Measurements from ENCODE around the gene STXBP4. TPM values are rescaled to one million over a fixed set of nuclear protein-coding genes. Genes with fewer than 3 reads are reported as not detected.

Gene STXBP4
- polyA plus RNA-seq, 4 donors: 2.3 to 10.6 (median 3.9) TPM

DNA sequence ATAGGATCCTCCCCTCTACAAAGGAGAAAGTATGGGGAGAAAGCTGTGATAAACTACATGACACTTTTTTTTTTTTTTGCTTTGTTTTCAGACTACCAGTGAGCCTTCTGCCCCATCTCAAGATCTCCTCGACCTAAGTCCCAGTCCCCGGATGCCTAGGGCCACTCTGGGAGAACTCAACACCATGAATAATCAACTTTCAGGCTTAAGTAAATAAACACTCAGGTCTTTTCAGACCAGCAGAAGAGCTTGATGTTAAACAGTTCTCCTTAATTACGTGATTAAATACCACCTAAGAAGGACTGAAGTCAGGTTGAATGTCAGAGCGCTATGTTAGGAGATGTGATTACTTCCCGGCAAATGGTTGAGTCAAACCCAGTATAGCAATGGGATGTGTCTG lies 31.5 kb upstream of the STXBP4 start:
- Histone ChIP-seq H3K4me3 (ENCODE audit: low read depth in 1 of 3, low read length in 3 of 3) (no peak overlapping the region), H3K27ac (ENCODE audit: low read depth in 1 of 3, low read length in 2 of 3) (no peak overlapping the region), H3K4me1 (ENCODE audit: control insufficient read depth in 3 of 3, insufficient read depth in 2 of 3, low read depth in 1 of 3, low read length in 2 of 3) (peaks cover 0 to 28% (median 7%) of the 10 kb centered on the region in 3 donors), H3K36me3 (ENCODE audit: control insufficient read depth in 3 of 3, insufficient read depth in 2 of 3, low read depth in 1 of 3, low read length in 3 of 3) (peaks cover 2 to 23% (median 2%) of the 10 kb centered on the region in 3 donors), H3K27me3 (ENCODE audit: control insufficient read depth in 3 of 3, insufficient read depth in 3 of 3, low read length in 3 of 3) (no peaks in the 10 kb centered on the region), H3K9me3 (ENCODE audit: control insufficient read depth in 2 of 2, insufficient read depth in 1 of 2, low read depth in 1 of 2, low read length in 1 of 2) (no peaks in the 10 kb centered on the region)
- 69 to 88% (median 88%) methylated on average over 5 of the region's 5 CpGs for WGBS, 3 donors
- DNase-seq (no peak), FAIRE-seq (no peak)

DNA sequence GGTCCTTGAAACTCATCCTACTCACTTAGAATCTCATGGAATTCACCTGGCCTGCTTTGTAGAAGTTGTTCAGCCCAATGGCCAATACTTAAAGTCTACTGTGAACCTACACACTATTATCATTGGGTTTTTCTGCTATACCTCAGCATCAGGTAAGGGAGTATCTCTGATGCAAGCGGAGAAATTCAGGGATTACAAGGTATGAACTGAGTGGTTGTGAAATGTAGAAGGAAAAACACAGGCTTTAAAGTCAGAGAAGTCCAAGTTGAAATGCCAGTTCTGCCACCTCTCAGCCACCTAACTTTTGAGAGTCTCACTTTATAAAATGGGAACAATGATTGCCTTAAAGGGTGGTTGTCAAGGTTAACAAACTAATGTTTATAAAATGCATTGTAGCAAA lies 31.1 kb upstream of the STXBP4 start:
- no peak overlapping the region for H3K27ac ChIP-seq (ENCODE audit: low read depth in 1 of 3, low read length in 2 of 3)
- no peak for DNase-seq
- FAIRE-seq: no peak
- H3K9me3 ChIP-seq (ENCODE audit: control insufficient read depth in 2 of 2, insufficient read depth in 1 of 2, low read depth in 1 of 2, low read length in 1 of 2): no peaks in the 10 kb centered on the region
- no peak overlapping the region for H3K4me3 ChIP-seq (ENCODE audit: low read depth in 1 of 3, low read length in 3 of 3)
- 93 to 97% (median 93%) methylated on average over 1 of the region's 1 CpG for WGBS, 3 donors
- H3K27me3 ChIP-seq (ENCODE audit: control insufficient read depth in 3 of 3, insufficient read depth in 3 of 3, low read length in 3 of 3): no peaks in the 10 kb centered on the region
- peaks cover 0 to 26% (median 7%) of the 10 kb centered on the region in 3 donors for H3K4me1 ChIP-seq (ENCODE audit: control insufficient read depth in 3 of 3, insufficient read depth in 2 of 3, low read depth in 1 of 3, low read length in 2 of 3)
- H3K36me3 ChIP-seq (ENCODE audit: control insufficient read depth in 3 of 3, insufficient read depth in 2 of 3, low read depth in 1 of 3, low read length in 3 of 3): peaks cover 2 to 23% (median 2%) of the 10 kb centered on the region in 3 donors

DNA sequence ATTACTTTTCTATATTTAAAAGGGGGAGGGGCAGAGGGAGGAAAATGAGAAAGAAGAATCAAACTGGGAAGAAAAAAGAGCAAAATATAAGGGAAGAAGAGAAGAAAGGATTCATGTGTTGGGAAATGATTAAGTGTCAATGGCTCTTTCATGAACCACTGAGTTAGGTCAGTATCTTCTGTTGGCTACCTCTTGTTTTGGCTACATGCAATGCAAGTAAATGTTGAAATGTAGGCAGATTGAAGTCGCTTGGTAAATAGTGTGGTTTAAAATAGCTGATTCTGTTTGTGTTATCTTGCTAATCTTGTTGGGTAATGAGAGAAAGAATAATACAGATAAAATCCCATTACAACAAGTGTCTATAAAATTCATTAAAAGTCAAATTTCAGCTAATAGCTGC lies 27.3 kb upstream of the STXBP4 start:
- DNase-seq (no peak), FAIRE-seq (no peak)
- Histone ChIP-seq H3K27me3 (ENCODE audit: control insufficient read depth in 3 of 3, insufficient read depth in 3 of 3, low read length in 3 of 3) (no peaks in the 10 kb centered on the region), H3K36me3 (ENCODE audit: control insufficient read depth in 3 of 3, insufficient read depth in 2 of 3, low read depth in 1 of 3, low read length in 3 of 3) (peaks cover 2 to 21% (median 5%) of the 10 kb centered on the region in 3 donors), H3K9me3 (ENCODE audit: control insufficient read depth in 2 of 2, insufficient read depth in 1 of 2, low read depth in 1 of 2, low read length in 1 of 2) (no peaks in the 10 kb centered on the region), H3K4me3 (ENCODE audit: low read depth in 1 of 3, low read length in 3 of 3) (no peak overlapping the region), H3K27ac (ENCODE audit: low read depth in 1 of 3, low read length in 2 of 3) (no peak overlapping the region), H3K4me1 (ENCODE audit: control insufficient read depth in 3 of 3, insufficient read depth in 2 of 3, low read depth in 1 of 3, low read length in 2 of 3) (no peaks in the 10 kb centered on the region)
- 93 to 95% (median 94%) methylated on average over 1 of the region's 1 CpG for WGBS, 3 donors

DNA sequence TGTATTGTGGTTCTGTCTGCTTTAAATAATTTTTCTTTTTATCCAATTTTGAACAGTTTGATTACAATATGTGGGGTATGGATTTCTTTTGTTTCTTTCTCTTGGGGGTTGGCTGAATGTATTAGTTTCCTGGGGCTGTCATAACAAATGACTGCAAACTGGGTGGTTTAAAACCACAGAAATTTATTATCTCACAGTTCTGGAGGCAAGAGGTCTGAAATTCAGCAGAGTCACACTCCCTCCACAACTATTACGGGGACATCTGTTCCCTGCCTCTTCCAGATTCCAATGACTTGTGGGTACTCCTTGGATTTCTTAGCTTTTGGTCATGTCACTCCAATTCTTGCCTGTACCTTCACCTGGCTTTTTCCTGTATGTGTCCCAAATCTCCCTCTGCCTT lies 23.8 kb upstream of the STXBP4 start:
- no peak overlapping the region for H3K27ac ChIP-seq (ENCODE audit: low read depth in 1 of 3, low read length in 2 of 3)
- 61 to 74% (median 68%) methylated on average over 1 of the region's 1 CpG for whole genome bisulfite sequencing, 3 donors
- FAIRE-seq: no peak

DNA sequence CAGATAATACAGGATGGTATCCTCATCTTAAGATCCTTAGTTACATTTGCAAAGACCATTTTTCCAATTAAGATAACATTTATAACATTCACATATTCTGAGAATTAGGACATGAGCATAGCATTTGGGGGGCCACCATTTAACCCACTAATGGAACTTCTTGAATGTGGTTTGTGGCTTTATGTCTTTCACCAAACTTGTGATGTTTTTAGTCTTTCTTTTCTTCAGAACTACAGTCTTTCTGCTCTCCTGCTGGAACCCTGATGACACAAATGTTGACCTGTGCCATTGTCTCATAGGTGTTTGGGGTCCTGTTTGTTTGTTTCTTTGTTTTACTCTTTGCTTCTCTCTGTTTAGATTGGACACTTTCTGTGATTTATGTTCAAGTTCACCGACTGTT lies 23.3 kb upstream of the STXBP4 start:
- FAIRE-seq: no peak
- H3K4me3 ChIP-seq (ENCODE audit: low read depth in 1 of 3, low read length in 3 of 3): no peak overlapping the region
- peaks cover 0 to 14% (median 5%) of the 10 kb centered on the region in 3 donors for H3K36me3 ChIP-seq (ENCODE audit: control insufficient read depth in 3 of 3, insufficient read depth in 2 of 3, low read depth in 1 of 3, low read length in 3 of 3)
- H3K4me1 ChIP-seq (ENCODE audit: control insufficient read depth in 3 of 3, insufficient read depth in 2 of 3, low read depth in 1 of 3, low read length in 2 of 3): peaks cover 3 to 16% (median 7%) of the 10 kb centered on the region in 3 donors
- no peak overlapping the region for H3K27ac ChIP-seq (ENCODE audit: low read depth in 1 of 3, low read length in 2 of 3)
- no peaks in the 10 kb centered on the region for H3K27me3 ChIP-seq (ENCODE audit: control insufficient read depth in 3 of 3, insufficient read depth in 3 of 3, low read length in 3 of 3)
- DNase-seq: no peak
- 60 to 77% (median 66%) methylated on average over 1 of the region's 1 CpG for WGBS, 3 donors
- peaks cover 0 to 3% of the 10 kb centered on the region in 2 donors for H3K9me3 ChIP-seq (ENCODE audit: control insufficient read depth in 2 of 2, insufficient read depth in 1 of 2, low read depth in 1 of 2, low read length in 1 of 2)

More for the DNA sequence above, 23.8 kb upstream of the STXBP4 start:
- H3K36me3 ChIP-seq (ENCODE audit: control insufficient read depth in 3 of 3, insufficient read depth in 2 of 3, low read depth in 1 of 3, low read length in 3 of 3): peaks cover 0 to 17% (median 5%) of the 10 kb centered on the region in 3 donors
- H3K4me3 ChIP-seq (ENCODE audit: low read depth in 1 of 3, low read length in 3 of 3): no peak overlapping the region
- H3K9me3 ChIP-seq (ENCODE audit: control insufficient read depth in 2 of 2, insufficient read depth in 1 of 2, low read depth in 1 of 2, low read length in 1 of 2): peaks cover 0 to 3% of the 10 kb centered on the region in 2 donors
- no peaks in the 10 kb centered on the region for H3K27me3 ChIP-seq (ENCODE audit: control insufficient read depth in 3 of 3, insufficient read depth in 3 of 3, low read length in 3 of 3)
- peaks cover 3 to 14% (median 7%) of the 10 kb centered on the region in 3 donors for H3K4me1 ChIP-seq (ENCODE audit: control insufficient read depth in 3 of 3, insufficient read depth in 2 of 3, low read depth in 1 of 3, low read length in 2 of 3)
- no peak for DNase-seq

DNA sequence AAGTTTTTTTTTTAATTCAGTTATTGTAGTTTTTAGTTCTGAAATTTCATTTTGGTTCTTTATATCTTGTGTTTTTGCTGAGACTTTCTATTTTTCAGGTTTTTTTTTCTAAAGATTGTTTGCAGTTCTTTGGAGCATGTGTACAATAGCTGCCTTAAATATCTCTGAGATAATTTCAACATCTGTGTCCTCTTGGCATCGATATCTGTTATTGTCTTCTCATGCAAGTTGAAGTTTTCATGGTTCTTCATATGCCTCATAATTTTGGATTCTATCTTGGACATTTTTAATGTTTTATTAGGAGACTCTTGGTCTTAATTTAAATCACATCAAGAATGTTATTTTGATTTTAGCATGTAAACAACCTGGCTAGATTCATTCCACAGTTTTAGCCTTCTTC lies 22.9 kb upstream of the STXBP4 start:
- peaks cover 0 to 3% of the 10 kb centered on the region in 2 donors for H3K9me3 ChIP-seq (ENCODE audit: control insufficient read depth in 2 of 2, insufficient read depth in 1 of 2, low read depth in 1 of 2, low read length in 1 of 2)
- WGBS, 3 donors: 82 to 94% (median 92%) methylated on average over 1 of the region's 1 CpG
- H3K27ac ChIP-seq (ENCODE audit: low read depth in 1 of 3, low read length in 2 of 3): no peak overlapping the region
- DNase-seq (no peak), FAIRE-seq (no peak)
- peaks cover 3 to 16% (median 7%) of the 10 kb centered on the region in 3 donors for H3K4me1 ChIP-seq (ENCODE audit: control insufficient read depth in 3 of 3, insufficient read depth in 2 of 3, low read depth in 1 of 3, low read length in 2 of 3)
- H3K36me3 ChIP-seq (ENCODE audit: control insufficient read depth in 3 of 3, insufficient read depth in 2 of 3, low read depth in 1 of 3, low read length in 3 of 3): peaks cover 0 to 14% (median 5%) of the 10 kb centered on the region in 3 donors
- no peaks in the 10 kb centered on the region for H3K27me3 ChIP-seq (ENCODE audit: control insufficient read depth in 3 of 3, insufficient read depth in 3 of 3, low read length in 3 of 3)
- H3K4me3 ChIP-seq (ENCODE audit: low read depth in 1 of 3, low read length in 3 of 3): no peak overlapping the region

DNA sequence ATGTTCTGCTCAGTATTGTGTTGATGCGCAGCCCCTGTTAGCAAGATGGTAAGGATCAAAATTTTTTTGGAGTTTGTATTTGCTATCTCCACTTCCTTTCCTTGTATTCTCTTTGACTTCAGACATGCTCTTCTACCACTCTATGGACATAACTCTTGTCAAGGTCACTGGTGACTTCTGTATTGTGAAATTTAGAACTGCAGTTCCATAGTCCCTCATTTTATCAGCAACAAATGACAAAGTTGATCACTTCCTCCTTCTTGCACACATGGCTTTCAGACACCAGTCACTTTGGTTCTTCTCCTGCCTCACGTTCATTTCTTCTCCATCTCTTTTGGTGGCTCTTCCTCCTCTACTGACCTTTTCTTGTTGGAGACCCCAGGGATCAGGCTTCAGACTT lies 21.2 kb upstream of the STXBP4 start:
- peaks cover 5 to 20% (median 8%) of the 10 kb centered on the region in 3 donors for H3K36me3 ChIP-seq (ENCODE audit: control insufficient read depth in 3 of 3, insufficient read depth in 2 of 3, low read depth in 1 of 3, low read length in 3 of 3)
- peak; percentile 58 to 79 for DNase-seq
- WGBS, 3 donors: 77 to 88% (median 84%) methylated on average over 2 of the region's 2 CpGs
- no peak for FAIRE-seq
- no peak overlapping the region for H3K4me3 ChIP-seq (ENCODE audit: low read depth in 1 of 3, low read length in 3 of 3)
- H3K27me3 ChIP-seq (ENCODE audit: control insufficient read depth in 3 of 3, insufficient read depth in 3 of 3, low read length in 3 of 3): no peaks in the 10 kb centered on the region
- H3K4me1 ChIP-seq (ENCODE audit: control insufficient read depth in 3 of 3, insufficient read depth in 2 of 3, low read depth in 1 of 3, low read length in 2 of 3): peaks cover 3 to 16% (median 7%) of the 10 kb centered on the region in 3 donors
- peaks cover 0 to 3% of the 10 kb centered on the region in 2 donors for H3K9me3 ChIP-seq (ENCODE audit: control insufficient read depth in 2 of 2, insufficient read depth in 1 of 2, low read depth in 1 of 2, low read length in 1 of 2)
- H3K27ac ChIP-seq (ENCODE audit: low read depth in 1 of 3, low read length in 2 of 3): peak overlapping the region in 1 of 3 donors; percentile 36

DNA sequence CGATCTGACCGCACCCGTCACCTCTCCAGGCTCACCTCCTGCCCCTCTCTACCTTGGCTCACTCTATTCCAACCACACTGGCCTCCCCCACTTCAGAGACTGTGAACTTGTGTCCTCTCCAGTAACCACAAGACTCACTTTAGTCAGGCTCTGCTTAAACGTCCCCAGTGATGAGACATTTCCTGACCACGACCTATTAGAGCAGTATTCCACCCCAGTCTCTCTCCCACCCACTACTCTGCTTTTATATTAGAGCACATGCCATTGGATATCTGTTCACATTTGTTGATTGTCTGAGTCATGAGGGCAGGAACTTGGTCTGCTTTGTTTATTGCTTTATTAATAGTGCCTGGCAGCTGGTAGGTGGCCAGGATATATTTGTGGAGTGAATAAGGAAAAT lies 20.2 kb upstream of the STXBP4 start:
- WGBS, 3 donors: 57 to 63% (median 60%) methylated on average over 5 of the region's 5 CpGs
- H3K4me1 ChIP-seq (ENCODE audit: control insufficient read depth in 3 of 3, insufficient read depth in 2 of 3, low read depth in 1 of 3, low read length in 2 of 3): peaks cover 3 to 16% (median 7%) of the 10 kb centered on the region in 3 donors
- peak; percentile 11 to 70 for DNase-seq
- no peak overlapping the region for H3K4me3 ChIP-seq (ENCODE audit: low read depth in 1 of 3, low read length in 3 of 3)
- H3K9me3 ChIP-seq (ENCODE audit: control insufficient read depth in 2 of 2, insufficient read depth in 1 of 2, low read depth in 1 of 2, low read length in 1 of 2): peaks cover 0 to 3% of the 10 kb centered on the region in 2 donors
- no peaks in the 10 kb centered on the region for H3K27me3 ChIP-seq (ENCODE audit: control insufficient read depth in 3 of 3, insufficient read depth in 3 of 3, low read length in 3 of 3)
- FAIRE-seq: no peak
- H3K27ac ChIP-seq (ENCODE audit: low read depth in 1 of 3, low read length in 2 of 3): peak overlapping the region; percentile 53 to 75 (median 70)
- H3K36me3 ChIP-seq (ENCODE audit: control insufficient read depth in 3 of 3, insufficient read depth in 2 of 3, low read depth in 1 of 3, low read length in 3 of 3): peaks cover 5 to 28% (median 10%) of the 10 kb centered on the region in 3 donors

DNA sequence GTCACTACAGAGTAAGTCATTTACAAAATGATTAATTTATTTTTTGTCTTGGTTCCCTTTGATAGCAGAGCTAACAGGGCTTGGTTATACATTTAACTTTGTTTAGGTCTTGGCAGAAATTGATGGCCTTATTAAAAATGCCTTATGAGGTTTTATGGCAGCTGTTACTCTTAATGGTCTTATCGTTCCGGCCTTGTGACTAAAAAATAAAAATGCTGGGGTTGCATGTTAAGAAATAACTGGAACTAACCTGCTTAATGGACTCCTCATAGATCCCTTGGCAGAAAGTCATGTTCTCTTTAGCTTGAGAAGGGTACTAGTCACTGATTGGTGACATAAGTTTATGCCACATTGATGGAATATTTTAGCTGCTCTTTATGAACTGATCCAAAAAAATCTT lies 18.4 kb upstream of the STXBP4 start:
- H3K4me1 ChIP-seq (ENCODE audit: control insufficient read depth in 3 of 3, insufficient read depth in 2 of 3, low read depth in 1 of 3, low read length in 2 of 3): peaks cover 3 to 16% (median 7%) of the 10 kb centered on the region in 3 donors
- H3K9me3 ChIP-seq (ENCODE audit: control insufficient read depth in 2 of 2, insufficient read depth in 1 of 2, low read depth in 1 of 2, low read length in 1 of 2): peaks cover 0 to 3% of the 10 kb centered on the region in 2 donors
- peak overlapping the region in 1 of 3 donors; percentile 75 for H3K27ac ChIP-seq (ENCODE audit: low read depth in 1 of 3, low read length in 2 of 3)
- 28 to 51% (median 32%) methylated on average over 2 of the region's 2 CpGs for WGBS, 3 donors
- DNase-seq: peak; percentile 61 to 80
- peaks cover 5 to 34% (median 10%) of the 10 kb centered on the region in 3 donors for H3K36me3 ChIP-seq (ENCODE audit: control insufficient read depth in 3 of 3, insufficient read depth in 2 of 3, low read depth in 1 of 3, low read length in 3 of 3)
- no peak for FAIRE-seq
- no peak overlapping the region for H3K4me3 ChIP-seq (ENCODE audit: low read depth in 1 of 3, low read length in 3 of 3)
- no peaks in the 10 kb centered on the region for H3K27me3 ChIP-seq (ENCODE audit: control insufficient read depth in 3 of 3, insufficient read depth in 3 of 3, low read length in 3 of 3)

All from small intestine (tissue), 7 donors.